ENCODE measurements around the gene TMC7. TPM values are rescaled to one million over a fixed set of nuclear protein-coding genes. Genes with fewer than 3 reads are reported as not detected.

The TMC7 gene
- total and polyA plus RNA-seq, 2 of the 13 experiments (the other 11 are each of a cell fraction or from before 2014, with no cell fraction given), result 1.2 to 5.1 TPM

DNA sequence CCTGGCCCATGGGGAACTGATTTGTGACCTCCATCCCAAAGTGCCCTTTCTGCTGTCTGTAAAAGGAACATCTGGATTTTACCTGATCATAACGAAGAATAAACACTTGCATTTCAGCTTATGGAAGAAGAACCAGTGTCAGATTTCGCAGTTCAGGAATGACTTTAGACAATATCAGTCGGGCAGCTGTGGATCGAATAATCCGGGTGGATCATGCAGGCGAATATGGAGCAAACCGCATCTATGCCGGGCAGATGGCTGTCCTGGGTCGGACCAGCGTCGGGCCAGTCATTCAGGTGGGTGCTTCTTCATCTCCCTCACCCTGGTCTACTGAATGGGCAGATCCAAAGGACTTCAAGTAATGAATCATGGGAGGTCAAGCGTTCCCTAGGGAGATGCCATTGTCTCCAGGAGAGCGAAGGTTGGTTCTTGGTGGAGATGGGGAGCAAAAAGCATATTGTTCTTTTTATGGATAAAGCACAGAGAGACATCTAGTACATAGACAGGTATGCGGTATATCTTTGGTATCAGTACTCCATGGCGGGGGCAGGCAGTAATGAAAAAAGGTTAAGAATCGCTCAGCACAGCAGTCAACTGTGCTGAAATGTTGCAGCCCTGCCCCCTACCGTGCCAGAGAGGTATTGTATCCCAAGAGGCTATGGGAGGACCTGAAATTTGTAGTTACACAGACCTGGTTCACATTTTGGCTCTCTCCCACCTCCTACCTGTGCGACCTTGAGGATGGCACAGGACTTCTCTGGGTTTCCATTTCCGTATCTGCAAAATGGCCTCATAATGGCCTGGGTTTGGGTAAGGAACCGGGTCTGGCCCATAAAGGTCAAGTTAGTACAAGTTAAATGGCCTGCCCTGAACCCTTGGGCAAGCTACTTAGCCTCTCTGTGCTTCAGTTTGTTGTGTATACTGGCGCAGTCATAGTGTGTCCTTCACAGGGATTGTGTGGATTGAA is 88.4 kb downstream of the TMC7 start (continued):
- TF ChIP-seq, protein P1, sequence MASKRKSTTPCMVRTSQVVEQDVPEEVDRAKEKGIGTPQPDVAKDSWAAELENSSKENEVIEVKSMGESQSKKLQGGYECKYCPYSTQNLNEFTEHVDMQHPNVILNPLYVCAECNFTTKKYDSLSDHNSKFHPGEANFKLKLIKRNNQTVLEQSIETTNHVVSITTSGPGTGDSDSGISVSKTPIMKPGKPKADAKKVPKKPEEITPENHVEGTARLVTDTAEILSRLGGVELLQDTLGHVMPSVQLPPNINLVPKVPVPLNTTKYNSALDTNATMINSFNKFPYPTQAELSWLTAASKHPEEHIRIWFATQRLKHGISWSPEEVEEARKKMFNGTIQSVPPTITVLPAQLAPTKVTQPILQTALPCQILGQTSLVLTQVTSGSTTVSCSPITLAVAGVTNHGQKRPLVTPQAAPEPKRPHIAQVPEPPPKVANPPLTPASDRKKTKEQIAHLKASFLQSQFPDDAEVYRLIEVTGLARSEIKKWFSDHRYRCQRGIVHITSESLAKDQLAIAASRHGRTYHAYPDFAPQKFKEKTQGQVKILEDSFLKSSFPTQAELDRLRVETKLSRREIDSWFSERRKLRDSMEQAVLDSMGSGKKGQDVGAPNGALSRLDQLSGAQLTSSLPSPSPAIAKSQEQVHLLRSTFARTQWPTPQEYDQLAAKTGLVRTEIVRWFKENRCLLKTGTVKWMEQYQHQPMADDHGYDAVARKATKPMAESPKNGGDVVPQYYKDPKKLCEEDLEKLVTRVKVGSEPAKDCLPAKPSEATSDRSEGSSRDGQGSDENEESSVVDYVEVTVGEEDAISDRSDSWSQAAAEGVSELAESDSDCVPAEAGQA (IDR thresholded peaks at IDR 0.05; ENCODE audit: low read depth), result no peak
- TF ChIP-seq, protein P1 (CRISPR knock-in tag; IDR thresholded peaks at IDR 0.05; ENCODE audit: borderline replicate concordance), result no peak
- TF ChIP-seq, protein P2, sequence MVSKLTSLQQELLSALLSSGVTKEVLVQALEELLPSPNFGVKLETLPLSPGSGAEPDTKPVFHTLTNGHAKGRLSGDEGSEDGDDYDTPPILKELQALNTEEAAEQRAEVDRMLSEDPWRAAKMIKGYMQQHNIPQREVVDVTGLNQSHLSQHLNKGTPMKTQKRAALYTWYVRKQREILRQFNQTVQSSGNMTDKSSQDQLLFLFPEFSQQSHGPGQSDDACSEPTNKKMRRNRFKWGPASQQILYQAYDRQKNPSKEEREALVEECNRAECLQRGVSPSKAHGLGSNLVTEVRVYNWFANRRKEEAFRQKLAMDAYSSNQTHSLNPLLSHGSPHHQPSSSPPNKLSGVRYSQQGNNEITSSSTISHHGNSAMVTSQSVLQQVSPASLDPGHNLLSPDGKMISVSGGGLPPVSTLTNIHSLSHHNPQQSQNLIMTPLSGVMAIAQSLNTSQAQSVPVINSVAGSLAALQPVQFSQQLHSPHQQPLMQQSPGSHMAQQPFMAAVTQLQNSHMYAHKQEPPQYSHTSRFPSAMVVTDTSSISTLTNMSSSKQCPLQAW (CRISPR knock-in tag; IDR thresholded peaks at IDR 0.05), result peak; percentile 67; the same call in 1 of the 2 replicates
- TF ChIP-seq, protein P3, sequence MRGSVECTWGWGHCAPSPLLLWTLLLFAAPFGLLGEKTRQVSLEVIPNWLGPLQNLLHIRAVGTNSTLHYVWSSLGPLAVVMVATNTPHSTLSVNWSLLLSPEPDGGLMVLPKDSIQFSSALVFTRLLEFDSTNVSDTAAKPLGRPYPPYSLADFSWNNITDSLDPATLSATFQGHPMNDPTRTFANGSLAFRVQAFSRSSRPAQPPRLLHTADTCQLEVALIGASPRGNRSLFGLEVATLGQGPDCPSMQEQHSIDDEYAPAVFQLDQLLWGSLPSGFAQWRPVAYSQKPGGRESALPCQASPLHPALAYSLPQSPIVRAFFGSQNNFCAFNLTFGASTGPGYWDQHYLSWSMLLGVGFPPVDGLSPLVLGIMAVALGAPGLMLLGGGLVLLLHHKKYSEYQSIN (CRISPR knock-in tag; IDR thresholded peaks at IDR 0.05; ENCODE audit: borderline replicate concordance), result no peak
- TF ChIP-seq PHF21A (CRISPR knock-in tag; IDR thresholded peaks at IDR 0.05) (no peak), HIVEP1 (CRISPR knock-in tag; IDR thresholded peaks at IDR 0.05) (no peak), ZNF678 (CRISPR knock-in tag; IDR thresholded peaks at IDR 0.05) (no peak), NR2F6 (IDR thresholded peaks at IDR 0.05) (no peak), NR2F6 (CRISPR knock-in tag; IDR thresholded peaks at IDR 0.05) (no peak; the same call in 1 of the 2 replicates), IKZF1 (IDR thresholded peaks at IDR 0.05) (no peak), MYNN (CRISPR knock-in tag; IDR thresholded peaks at IDR 0.05; ENCODE audit: low read depth) (no peak), ZNF768 (CRISPR knock-in tag; IDR thresholded peaks at IDR 0.05) (no peak), ZNF747 (CRISPR knock-in tag; IDR thresholded peaks at IDR 0.05; ENCODE audit: borderline replicate concordance) (no peak), RXRA (CRISPR knock-in tag; IDR thresholded peaks at IDR 0.05) (no peak; the same call in 1 of the 2 replicates)
